Activated gamma-delta T cell treated with Interleukin-2 at 50 U/mL for 16 hours (primary cell): Measurements from ENCODE around the gene CRYBG1.

Experiments
- DNase-seq: peaks from one replicate; pipeline ENCODE4 v3.0.0-alpha.2; 2020

CRYBG1 gene

GRCh38 chr6:106609699-106610098, 249.2 kb downstream of the CRYBG1 start:
- no peak for DNase-seq

DNA sequence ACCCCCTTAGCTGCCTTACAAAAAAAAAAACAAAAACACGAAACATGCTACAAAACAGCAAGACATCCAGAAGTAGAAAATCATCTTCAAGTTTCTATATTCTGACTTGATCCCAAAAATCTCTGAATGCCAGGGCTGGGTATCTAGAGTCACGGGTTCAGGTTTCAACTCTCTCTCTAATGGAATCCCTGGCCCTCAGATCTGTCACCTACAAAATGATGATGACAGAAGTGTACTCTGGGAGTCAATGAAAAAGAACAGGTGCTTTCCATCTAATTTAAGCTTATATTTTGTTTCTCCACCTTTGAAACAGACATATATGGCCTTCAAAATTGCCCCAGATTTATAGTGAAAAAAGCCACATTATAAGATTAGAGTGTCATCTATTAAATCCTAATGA, 250.5 kb downstream of the CRYBG1 start:
- DNase-seq, result no peak

DNA sequence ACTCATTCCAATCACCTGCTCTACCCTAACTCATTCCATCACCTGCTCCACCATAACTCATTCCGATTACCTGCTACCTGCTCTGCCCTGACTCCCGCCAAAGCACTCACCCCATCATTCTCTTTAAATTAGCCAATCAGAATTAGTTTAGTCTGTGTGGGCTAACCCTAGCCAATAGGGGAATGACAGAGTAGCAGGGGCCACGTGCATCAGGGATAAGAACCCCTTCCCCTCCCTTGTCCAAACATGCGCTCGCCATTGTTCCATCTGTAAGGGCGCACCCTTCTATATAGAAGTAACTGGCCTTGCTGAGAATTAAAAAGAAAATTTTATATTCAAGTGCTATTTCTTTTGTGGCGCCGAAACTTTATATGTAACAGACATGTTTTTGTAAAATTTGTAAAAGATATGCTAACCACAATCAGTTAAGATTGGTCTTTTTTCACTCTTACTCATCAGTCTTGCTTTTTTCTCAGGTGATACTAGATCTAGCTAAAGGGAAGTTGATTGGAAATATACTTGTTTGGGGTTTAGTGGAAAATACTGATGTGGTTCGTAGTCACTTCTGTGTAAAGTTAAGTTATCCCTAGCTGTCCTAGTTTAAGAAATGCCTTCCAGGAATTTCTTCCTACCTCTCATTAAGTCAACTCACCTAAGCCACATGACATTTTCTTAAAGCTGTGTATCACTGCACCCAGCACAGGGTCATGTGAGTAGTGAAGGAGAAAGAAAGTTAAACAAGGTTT, 252.3 kb downstream of the CRYBG1 start:
- DNase-seq, result no peak

DNA sequence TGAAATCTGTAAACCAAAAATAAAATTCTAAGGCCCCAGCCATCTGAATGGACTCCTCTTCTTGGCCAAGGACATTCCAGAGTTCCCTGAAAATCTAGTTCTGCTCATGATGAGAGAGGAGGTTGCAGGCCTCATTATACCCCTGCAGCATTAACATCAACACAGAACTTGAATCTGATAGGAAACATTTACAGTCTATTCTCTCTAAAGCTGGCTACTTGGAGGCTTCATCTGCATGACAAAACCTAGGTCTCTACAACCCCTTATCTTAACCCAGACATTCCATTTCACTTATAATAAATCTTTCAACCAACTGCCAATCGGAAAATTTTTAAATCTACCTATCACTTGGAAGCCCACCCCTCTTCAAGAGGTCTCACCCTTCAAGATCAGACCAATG, 253.1 kb downstream of the CRYBG1 start:
- DNase-seq, result no peak

GRCh38 chr6:106614166-106614565, 253.6 kb downstream of the CRYBG1 start:
- no peak for DNase-seq

DNA sequence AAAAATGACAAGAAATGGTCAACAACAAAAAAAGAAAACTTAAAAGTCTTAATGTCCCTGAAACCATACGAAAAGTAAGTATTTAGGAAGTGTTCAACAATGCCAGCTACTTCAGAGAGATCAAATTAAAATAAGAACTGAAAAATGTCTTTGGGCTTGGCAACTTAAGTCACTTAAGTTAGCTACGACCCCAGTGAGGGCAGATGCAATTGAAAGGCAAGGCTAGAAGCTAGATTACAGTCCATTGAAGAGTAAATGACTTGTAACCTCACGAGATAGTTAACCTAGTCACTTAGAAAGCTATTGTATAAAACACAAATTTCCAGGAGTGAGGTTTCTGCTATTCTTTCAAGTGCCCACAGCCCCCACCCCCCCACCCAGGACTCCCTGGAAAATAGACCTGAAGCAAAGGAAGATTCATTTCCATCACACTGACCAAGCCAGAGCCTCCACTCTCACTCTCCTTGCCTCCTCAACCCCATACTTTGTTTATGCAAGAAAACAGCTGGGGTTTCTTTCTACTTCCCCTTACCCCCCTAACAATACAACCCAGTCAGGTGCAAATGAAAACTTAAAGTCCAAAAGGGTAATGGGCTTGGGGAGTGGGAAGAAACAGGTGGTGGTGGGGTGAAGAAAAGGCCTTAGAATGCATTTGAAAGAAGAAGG, 254.2 kb downstream of the CRYBG1 start:
- DNase-seq, result no peak

DNA sequence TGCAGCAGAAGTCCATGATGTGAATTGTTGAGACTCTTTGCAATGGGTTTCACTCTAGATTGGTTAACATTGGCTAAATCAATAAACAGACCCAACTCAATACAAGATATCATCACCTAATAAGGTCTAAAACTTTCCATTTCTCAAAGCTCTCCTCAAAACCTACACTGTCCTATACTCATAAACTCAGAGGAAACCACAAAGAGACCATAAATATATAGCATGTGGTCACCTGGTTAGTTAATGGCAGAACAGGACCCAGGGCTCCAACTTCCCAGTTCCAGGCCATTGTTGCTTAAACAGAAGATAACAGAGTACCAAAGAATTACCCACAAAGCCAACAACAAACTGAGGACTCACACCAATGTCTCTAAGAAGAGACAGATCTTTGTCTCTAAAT, 256.8 kb downstream of the CRYBG1 start:
- DNase-seq, result no peak

DNA sequence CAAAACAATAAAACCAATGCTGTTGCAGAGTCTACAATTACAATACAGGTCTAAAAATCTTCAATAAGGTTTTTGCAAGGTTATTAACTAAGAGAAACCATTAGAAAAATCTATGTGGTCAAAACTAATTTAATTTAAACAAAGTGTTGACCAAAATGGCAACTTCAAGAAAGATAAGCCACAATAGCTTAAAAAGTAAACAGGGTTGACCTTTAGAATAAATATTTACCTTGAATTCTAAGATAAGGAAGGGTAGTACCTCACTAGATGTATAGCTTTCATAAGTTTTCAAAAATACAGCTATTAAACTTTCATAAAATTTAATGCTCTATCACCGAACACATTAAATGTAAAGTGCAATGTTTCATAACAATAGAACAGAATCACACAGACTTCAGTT, 257.3 kb downstream of the CRYBG1 start:
- DNase-seq, result no peak

DNA sequence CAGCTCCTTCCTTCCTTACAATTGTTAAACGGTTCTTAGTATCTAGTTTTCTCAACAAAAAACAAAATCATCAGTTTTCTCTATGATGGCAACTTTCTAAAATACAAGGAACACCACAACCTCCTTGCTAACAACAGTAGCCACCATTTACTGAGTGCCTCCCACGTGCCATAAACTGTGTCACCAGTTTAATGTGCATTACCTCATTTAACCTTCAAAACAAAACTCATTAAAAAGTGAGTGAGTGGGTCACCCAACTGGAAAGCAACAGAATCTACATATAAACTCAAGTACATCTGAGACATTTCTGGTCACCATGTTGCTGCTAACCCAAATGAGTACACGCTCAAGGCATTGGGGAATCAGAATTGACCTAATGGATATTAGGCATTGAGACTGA, 257.8 kb downstream of the CRYBG1 start:
- DNase-seq, result no peak

- DNase-seq, result no peak
These were observed 258.7 kb downstream of the CRYBG1 start for GRCh38 chr6:106619223-106619622.

GRCh38 chr6:106620931-106621672, 260.6 kb downstream of the CRYBG1 start:
- no peak for DNase-seq
